22Rv1 (cell line): Measurements from ENCODE around the gene LGALS1.

Source experiments
- CTCF ChIP-seq: fragments of 450-650 bp; IDR thresholded peaks from 2 replicates; pipeline ENCODE4 v1.5.1; 2017; ENCODE audit warnings: mild to moderate bottlenecking
- ZFX ChIP-seq: fragments of 450-650 bp; IDR thresholded peaks from 2 replicates; pipeline ENCODE4 v1.6.1; 2017; ENCODE audit warnings: antibody characterized with exemption, borderline replicate concordance

- TF ChIP-seq CTCF (no peak), ZFX (no peak)
Measured at GRCh38 chr22:37669586-37669985, 5.8 kb upstream of the LGALS1 start.
